Neural progenitor cell (in vitro differentiated cells): ENCODE measurements around the gene TUNAR.

ENCODE experiments used
- EZH2 ChIP-seq: fragments of 200-600 bp; sonication (generic); IDR thresholded peaks from 2 replicates; pipeline ENCODE4 v1.6.1; 2017; ENCODE audit warnings: antibody characterized with exemption, mild to moderate bottlenecking, moderate library complexity
- EZH2phosphoT487 ChIP-seq: fragments of 200-600 bp; sonication (generic); IDR thresholded peaks from 2 replicates; pipeline ENCODE4 v1.6.1; 2017; ENCODE audit warnings: antibody characterized with exemption
- TF ChIP-seq, protein P1 (sequence below): fragments of 200-600 bp; sonication (generic); IDR thresholded peaks from 2 replicates; pipeline ENCODE4 v1.5.1; 2017; ENCODE audit warnings: antibody characterized with exemption, mild to moderate bottlenecking

DNA sequence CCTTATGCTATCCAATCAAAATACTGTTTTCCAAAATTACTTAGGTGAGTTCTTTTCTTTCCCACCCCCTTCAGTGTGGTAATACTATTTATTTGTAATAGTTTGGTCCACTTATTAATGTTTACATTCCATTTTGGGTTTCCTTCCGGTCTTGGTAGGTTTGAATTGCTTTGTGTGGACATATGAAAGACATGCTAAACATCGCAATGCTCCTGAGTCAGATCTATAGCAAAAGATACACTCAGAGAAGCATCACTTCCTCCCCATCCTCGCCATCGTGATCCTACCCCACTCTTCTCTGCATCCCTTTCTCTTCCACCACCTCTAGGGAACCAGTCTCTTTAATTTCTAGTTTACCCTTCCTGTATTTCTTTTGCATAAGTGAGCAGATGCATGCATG, 30.0 kb downstream of the TUNAR start:
- TF ChIP-seq, protein P1, sequence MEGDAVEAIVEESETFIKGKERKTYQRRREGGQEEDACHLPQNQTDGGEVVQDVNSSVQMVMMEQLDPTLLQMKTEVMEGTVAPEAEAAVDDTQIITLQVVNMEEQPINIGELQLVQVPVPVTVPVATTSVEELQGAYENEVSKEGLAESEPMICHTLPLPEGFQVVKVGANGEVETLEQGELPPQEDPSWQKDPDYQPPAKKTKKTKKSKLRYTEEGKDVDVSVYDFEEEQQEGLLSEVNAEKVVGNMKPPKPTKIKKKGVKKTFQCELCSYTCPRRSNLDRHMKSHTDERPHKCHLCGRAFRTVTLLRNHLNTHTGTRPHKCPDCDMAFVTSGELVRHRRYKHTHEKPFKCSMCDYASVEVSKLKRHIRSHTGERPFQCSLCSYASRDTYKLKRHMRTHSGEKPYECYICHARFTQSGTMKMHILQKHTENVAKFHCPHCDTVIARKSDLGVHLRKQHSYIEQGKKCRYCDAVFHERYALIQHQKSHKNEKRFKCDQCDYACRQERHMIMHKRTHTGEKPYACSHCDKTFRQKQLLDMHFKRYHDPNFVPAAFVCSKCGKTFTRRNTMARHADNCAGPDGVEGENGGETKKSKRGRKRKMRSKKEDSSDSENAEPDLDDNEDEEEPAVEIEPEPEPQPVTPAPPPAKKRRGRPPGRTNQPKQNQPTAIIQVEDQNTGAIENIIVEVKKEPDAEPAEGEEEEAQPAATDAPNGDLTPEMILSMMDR, result no peak
- no peak for TF ChIP-seq EZH2
- TF ChIP-seq EZH2phosphoT487, result no peak
